MM.1S (cell line): ENCODE results near the gene CARNS1.

Source experiments
- DNase-seq: peaks from one replicate; pipeline ENCODE4 v3.0.0-alpha.2; 2015
- H2AFZ ChIP-seq: fragments of 300-600 bp; sonication (generic); 2 replicates; pipeline ENCODE4 v1.6.0; 2016; ENCODE audit warnings: antibody characterized with exemption, low read length
- H3F3A ChIP-seq: fragments of 300-600 bp; sonication (generic); 2 replicates; pipeline ENCODE4 v1.6.1; 2016; ENCODE audit warnings: mild to moderate bottlenecking, antibody characterized with exemption, low read length, moderate library complexity, mixed read lengths; ENCODE audit not compliant: insufficient read depth
- H3K27ac ChIP-seq: fragments of 300-600 bp; sonication (generic); 2 replicates; pipeline ENCODE4 v1.5.1; 2016; ENCODE audit warnings: mild to moderate bottlenecking, low read length
- H3K27me3 ChIP-seq: fragments of 300-600 bp; sonication (generic); replicated peaks from 2 replicates; pipeline ENCODE4 v1.6.0; 2016; ENCODE audit warnings: low read length; ENCODE audit not compliant: insufficient read depth
- H3K36me3 ChIP-seq: fragments of 300-600 bp; sonication (generic); replicated peaks from 2 replicates; pipeline ENCODE4 v1.6.1; 2016; ENCODE audit warnings: mild to moderate bottlenecking, low read length, mixed read lengths; ENCODE audit not compliant: insufficient read depth
- H3K4me1 ChIP-seq: fragments of 300-600 bp; sonication (generic); 2 replicates; pipeline ENCODE4 v1.6.1; 2016; ENCODE audit warnings: low read length, mixed read lengths
- H3K4me2 ChIP-seq: fragments of 300-600 bp; sonication (generic); 2 replicates; pipeline ENCODE4 v1.6.0; 2016; ENCODE audit warnings: low read depth, low read length
- H3K4me3 ChIP-seq: fragments of 300-600 bp; sonication (generic); 2 replicates; pipeline ENCODE4 v1.5.1; 2016; ENCODE audit warnings: low read length, mixed read lengths
- H3K79me2 ChIP-seq: fragments of 300-600 bp; sonication (generic); 2 replicates; pipeline ENCODE4 v1.6.1; 2016; ENCODE audit warnings: mixed run types, low read length, mixed read lengths
- H3K9ac ChIP-seq: fragments of 300-600 bp; sonication (generic); 2 replicates; pipeline ENCODE4 v1.6.1; 2016; ENCODE audit warnings: low read length, mixed read lengths
- H3K9me2 ChIP-seq: fragments of 300-600 bp; sonication (generic); replicated peaks from 2 replicates; pipeline ENCODE4 v1.6.1; 2016; ENCODE audit warnings: mild to moderate bottlenecking, low read length, mixed read lengths; ENCODE audit not compliant: insufficient read depth
- H3K9me3 ChIP-seq: fragments of 300-600 bp; sonication (generic); replicated peaks from 2 replicates; pipeline ENCODE4 v1.6.1; 2016; ENCODE audit warnings: mild to moderate bottlenecking, low read length, mixed read lengths; ENCODE audit not compliant: insufficient read depth
- H4K20me1 ChIP-seq: fragments of 300-600 bp; sonication (generic); 2 replicates; pipeline ENCODE4 v1.6.1; 2016; ENCODE audit warnings: mild to moderate bottlenecking, low read length, moderate library complexity, mixed read lengths; ENCODE audit not compliant: insufficient read depth
- EZH2 ChIP-seq: fragments of 300-600 bp; sonication (generic); optimal IDR thresholded peaks from 2 replicates; pipeline ENCODE3; 2017; ENCODE audit warnings: low read depth, mild to moderate bottlenecking, antibody characterized with exemption, low read length, mixed read lengths
- EZH2phosphoT487 ChIP-seq: fragments of 300-600 bp; sonication (generic); IDR thresholded peaks from 2 replicates; pipeline ENCODE4 v1.6.1; 2018; ENCODE audit warnings: antibody characterized with exemption, low read length
- TF ChIP-seq, protein P1 (sequence below): fragments of 300-600 bp; sonication (generic); IDR thresholded peaks from 2 replicates; pipeline ENCODE4 v1.5.1; 2016; ENCODE audit warnings: antibody characterized with exemption, low read length, mixed read lengths

Gene CARNS1

GRCh38 chr11:67412495-67413179 lies 2.8 kb upstream of the CARNS1 start:
- no peak overlapping the region for H3K4me2 ChIP-seq
- H3K9me3 ChIP-seq = no peaks in the 10 kb centered on the region
- H2AFZ ChIP-seq = no peak overlapping the region
- H3K9ac ChIP-seq = no peak overlapping the region
- TF ChIP-seq, protein P1, sequence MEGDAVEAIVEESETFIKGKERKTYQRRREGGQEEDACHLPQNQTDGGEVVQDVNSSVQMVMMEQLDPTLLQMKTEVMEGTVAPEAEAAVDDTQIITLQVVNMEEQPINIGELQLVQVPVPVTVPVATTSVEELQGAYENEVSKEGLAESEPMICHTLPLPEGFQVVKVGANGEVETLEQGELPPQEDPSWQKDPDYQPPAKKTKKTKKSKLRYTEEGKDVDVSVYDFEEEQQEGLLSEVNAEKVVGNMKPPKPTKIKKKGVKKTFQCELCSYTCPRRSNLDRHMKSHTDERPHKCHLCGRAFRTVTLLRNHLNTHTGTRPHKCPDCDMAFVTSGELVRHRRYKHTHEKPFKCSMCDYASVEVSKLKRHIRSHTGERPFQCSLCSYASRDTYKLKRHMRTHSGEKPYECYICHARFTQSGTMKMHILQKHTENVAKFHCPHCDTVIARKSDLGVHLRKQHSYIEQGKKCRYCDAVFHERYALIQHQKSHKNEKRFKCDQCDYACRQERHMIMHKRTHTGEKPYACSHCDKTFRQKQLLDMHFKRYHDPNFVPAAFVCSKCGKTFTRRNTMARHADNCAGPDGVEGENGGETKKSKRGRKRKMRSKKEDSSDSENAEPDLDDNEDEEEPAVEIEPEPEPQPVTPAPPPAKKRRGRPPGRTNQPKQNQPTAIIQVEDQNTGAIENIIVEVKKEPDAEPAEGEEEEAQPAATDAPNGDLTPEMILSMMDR = no peak
- TF ChIP-seq EZH2 (no peak), EZH2phosphoT487 (no peak)
- H3K4me1 ChIP-seq = peaks cover 19% of the 10 kb centered on the region
- no peaks in the 10 kb centered on the region for H3K79me2 ChIP-seq
- DNase-seq = no peak
- no peak overlapping the region for H3K27ac ChIP-seq
- H3K4me3 ChIP-seq = no peak overlapping the region
- H3K36me3 ChIP-seq = no peaks in the 10 kb centered on the region
- H3F3A ChIP-seq = no peaks in the 10 kb centered on the region; the same call in 1 of the 2 replicates
- H3K9me2 ChIP-seq = no peaks in the 10 kb centered on the region
- no peaks in the 10 kb centered on the region for H4K20me1 ChIP-seq
- H3K27me3 ChIP-seq = peaks cover 6% of the 10 kb centered on the region; the same call in 1 of the 2 replicates

GRCh38 chr11:67413266-67413849 lies 2.1 kb upstream of the CARNS1 start:
- H3K9me2 ChIP-seq = no peaks in the 10 kb centered on the region
- no peaks in the 10 kb centered on the region for H3K79me2 ChIP-seq
- no peaks in the 10 kb centered on the region for H3K9me3 ChIP-seq
- H3K4me3 ChIP-seq = no peak overlapping the region
- no peaks in the 10 kb centered on the region for H3K36me3 ChIP-seq
- H2AFZ ChIP-seq = no peak overlapping the region
- H3K9ac ChIP-seq = no peak overlapping the region
- H3K27ac ChIP-seq = no peak overlapping the region
- H3K27me3 ChIP-seq = peaks cover 6% of the 10 kb centered on the region; the same call in 1 of the 2 replicates
- no peak overlapping the region for H3K4me2 ChIP-seq
- no peaks in the 10 kb centered on the region for H4K20me1 ChIP-seq
- no peak for DNase-seq
- peaks cover 20% of the 10 kb centered on the region for H3K4me1 ChIP-seq
- TF ChIP-seq, protein P1 = no peak
- TF ChIP-seq EZH2 (no peak), EZH2phosphoT487 (no peak)
- H3F3A ChIP-seq = no peaks in the 10 kb centered on the region; the same call in 1 of the 2 replicates

- Histone ChIP-seq H3K9ac (no peak overlapping the region), H3K4me1 (peaks cover 17% of the 10 kb centered on the region; the same call in 1 of the 2 replicates), H3K4me3 (no peak overlapping the region), H3K36me3 (no peaks in the 10 kb centered on the region), H3K79me2 (no peaks in the 10 kb centered on the region), H3K4me2 (no peak overlapping the region), H3K9me3 (no peaks in the 10 kb centered on the region), H3K27ac (no peak overlapping the region), H3K9me2 (no peaks in the 10 kb centered on the region), H4K20me1 (no peaks in the 10 kb centered on the region), H3F3A (no peaks in the 10 kb centered on the region), H2AFZ (no peak overlapping the region), H3K27me3 (peaks cover 6% of the 10 kb centered on the region; the same call in 1 of the 2 replicates)
- TF ChIP-seq, protein P1 = no peak
- no peak for TF ChIP-seq EZH2
- TF ChIP-seq EZH2phosphoT487 = no peak
- DNase-seq = no peak
Observed at GRCh38 chr11:67416416-67417335, 1.2 kb downstream of the CARNS1 start.
